Tongue (tissue), 2 donors: ENCODE data around the gene MKNK2. TPM values are rescaled to one million over a fixed set of nuclear protein-coding genes. Genes with fewer than 3 reads are reported as not detected.

ENCODE experiments used
- DNase-seq: peaks from one replicate; pipeline ENCODE4 v3.0.0-alpha.2; 2015
- total RNA-seq: library from RNA; depleted of rRNA; stranded (reverse); fragments of >200 nt; gene quantifications from one replicate; pipeline ENCODE4 v1.2.3, GENCODE V29; 2014

MKNK2 gene
- total RNA-seq, 1 donor from 2014 or later, result 115 TPM

DNA sequence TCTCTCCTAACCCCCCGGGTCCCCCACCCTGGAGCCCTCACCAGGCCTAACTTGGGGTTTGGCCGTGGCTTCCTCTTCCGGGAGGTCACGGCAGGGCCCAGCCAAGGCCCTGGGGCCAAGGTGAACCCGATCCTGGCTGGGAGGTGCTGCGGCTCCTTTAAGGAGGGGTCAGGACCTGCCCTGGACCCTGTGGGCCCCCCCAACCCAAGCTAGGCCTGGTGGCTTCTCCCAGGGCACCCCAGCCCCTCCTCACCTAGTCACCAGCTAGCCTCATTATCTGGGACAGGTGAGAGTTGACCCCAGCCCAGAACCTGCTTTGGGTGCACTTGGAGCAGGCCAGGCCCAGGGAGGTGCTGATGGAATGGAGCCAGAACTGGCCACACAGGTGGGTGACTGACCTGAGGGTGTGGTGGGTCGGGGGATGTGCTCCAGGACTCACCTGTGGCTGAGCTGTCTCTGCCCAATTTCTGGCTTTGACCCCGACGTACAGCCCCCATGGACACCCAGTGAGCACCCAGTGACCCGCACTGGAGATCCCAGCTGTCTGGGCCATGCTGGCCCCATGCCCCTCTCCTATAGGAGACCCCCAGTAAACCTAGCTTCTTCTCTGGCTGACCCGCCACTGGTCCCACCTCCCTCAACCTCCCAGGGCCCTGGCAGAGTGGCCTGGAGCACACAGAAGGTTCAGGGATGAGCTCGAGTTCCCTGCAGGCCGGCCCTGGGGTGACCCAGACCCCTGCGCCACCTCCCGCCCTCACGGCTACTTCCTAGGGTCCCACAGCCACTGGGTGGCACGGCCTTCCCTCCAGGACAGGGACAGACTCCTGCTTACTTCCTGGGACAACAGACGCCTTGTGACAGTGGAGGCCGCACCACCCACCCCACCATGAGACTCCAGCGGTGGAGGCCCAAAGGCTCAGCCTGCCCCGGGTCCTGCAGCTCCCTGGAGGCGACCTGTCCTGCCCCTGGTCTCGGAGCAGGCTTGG is 6.7 kb upstream of the MKNK2 start:
- no peak for DNase-seq

GRCh38 chr19:2056837-2057192 is 5.8 kb upstream of the MKNK2 start:
- DNase-seq, result no peak

- peak; percentile 74 for DNase-seq
These were observed 5.1 kb upstream of the MKNK2 start for GRCh38 chr19:2055931-2056836.

- DNase-seq, result no peak
These were observed 3.7 kb upstream of the MKNK2 start for GRCh38 chr19:2054763-2055162.

DNA sequence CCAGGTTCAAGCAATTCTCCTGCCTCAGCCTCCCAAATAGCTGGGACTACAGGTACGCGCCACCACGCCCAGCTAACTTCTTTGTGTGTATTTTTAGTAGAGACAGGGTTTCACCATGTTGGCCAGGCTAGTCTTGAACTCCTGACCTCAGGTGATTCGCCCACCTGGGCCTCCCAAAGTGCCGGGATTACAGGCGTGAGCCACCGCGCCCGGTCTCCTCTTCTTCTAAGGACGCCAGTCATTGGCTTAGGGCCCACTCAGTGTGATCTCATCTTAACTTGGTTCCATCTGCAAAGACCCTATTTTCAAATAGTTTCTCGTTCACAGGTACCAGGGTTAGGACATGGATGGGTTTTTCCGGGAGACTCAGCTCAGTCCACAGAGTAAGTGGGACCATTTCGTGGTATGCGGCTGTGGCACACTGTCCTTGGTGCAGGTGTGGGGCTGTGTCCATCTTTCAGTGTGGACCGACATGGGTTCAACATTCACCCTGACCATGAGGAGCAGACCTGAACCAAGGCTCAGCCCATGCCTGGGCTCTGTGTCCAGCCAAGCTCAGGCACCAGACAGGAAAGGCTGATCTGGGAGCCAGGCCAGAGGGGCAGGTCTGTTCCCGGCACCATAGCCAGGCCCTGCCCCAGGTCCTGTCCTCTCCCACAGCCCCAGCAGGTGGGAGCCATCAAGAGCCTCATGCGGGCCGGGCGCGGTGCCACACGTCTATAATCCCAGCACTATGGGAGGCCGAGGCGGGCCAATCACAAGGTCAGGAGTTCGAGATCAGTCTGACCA is 2.8 kb upstream of the MKNK2 start:
- no peak for DNase-seq

- peak; percentile 42 for DNase-seq
These were observed 995 bp upstream of the MKNK2 start for GRCh38 chr19:2051773-2052704.

- peak; percentile 39 for DNase-seq
These were observed 574 bp downstream of the MKNK2 start for GRCh38 chr19:2050349-2050990.

- peak; percentile 70 for DNase-seq
These were observed 1.2 kb downstream of the MKNK2 start for GRCh38 chr19:2049741-2050348.

GRCh38 chr19:2048959-2049740 is 1.9 kb downstream of the MKNK2 start:
- no peak for DNase-seq

DNA sequence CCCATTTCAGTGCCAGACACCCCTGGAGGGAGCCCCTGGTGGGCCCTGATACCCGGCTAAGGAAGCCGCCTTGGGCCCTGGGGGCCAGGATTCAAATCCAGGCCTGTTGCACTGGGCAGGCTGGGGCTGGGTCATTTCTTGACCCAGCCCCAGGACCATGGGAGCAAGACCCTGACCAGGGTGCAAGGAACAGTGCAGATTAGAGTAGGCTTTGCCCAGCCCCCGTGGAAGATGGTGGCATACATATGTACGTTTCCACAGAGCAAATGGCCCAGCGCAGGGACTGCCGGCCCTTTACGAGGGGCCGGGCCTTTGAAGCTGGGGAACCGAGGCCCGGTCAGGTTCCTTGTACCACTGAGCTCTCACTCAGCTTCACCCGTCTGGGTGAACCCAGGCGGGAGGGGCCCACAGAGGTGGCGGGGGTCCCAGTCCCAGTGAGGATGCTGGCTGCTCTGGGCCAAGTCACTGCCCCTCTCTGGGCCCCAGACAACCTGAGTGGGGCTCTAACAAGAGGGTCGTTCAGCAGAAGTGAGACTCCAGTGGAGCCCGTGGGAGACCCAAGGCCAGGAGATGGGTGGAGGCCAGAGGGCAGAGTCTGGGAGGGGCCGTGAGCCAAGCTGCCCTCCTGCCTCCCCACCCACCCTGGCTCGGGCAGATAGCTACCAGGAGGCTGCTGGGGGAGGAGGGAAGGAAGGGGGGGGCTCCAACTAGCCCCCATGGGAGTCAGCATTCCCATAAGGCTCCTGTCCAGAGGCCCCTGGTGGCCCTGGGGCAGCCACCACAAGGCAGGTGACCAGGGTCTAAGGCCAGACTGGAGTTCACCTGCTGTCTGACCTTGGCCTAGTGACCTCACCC is 2.7 kb downstream of the MKNK2 start:
- DNase-seq, result no peak

- DNase-seq, result no peak
These were observed 3.5 kb downstream of the MKNK2 start for GRCh38 chr19:2047449-2048103.

- no peak for DNase-seq
These were observed 4.0 kb downstream of the MKNK2 start for GRCh38 chr19:2047076-2047448.

- no peak for DNase-seq
These were observed 4.8 kb downstream of the MKNK2 start for GRCh38 chr19:2046046-2046907.

GRCh38 chr19:2045501-2046045 is 5.5 kb downstream of the MKNK2 start:
- no peak for DNase-seq

DNA sequence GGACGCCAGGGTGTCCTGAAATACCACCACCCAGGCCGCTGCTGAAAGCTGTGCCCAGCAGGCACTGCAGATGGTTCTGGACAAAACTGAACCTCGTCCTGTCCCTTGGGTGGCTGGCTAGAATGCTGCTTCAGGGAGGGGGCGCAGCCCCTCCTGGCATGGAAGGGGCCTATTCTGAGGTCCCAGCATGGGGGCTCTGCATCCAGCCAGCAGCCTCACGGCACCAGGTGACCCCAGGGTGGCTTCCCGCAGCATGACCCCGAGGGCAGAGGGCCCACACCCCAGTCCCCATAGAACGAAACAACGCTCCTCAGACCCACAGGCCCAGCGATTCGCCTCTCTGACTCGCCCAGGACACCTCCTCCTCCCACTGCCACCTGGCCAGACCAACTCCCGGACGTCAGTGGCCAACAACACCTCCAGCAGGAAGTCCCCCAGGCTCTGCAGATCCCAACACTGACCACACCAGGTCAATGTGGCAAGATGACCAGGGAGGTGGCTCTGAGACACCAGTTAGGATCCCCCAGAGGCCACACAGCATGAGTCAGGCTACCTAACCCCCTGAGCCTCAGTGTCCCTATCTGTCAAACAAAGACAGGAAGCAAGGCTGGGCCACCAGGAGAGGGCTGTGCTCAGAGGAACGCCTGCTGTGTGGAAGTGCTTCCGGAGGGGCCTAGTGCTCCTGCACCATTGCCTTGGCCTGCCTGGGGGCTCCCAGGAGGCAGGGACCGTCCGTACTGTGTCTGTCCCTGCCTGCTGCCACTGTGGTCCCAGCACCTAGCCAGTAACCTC is 6.1 kb downstream of the MKNK2 start:
- DNase-seq, result no peak
